Small intestine (tissue), 7 donors: Measurements from ENCODE around the gene PDE6G. TPM values are rescaled to one million over a fixed set of nuclear protein-coding genes. Genes with fewer than 3 reads are reported as not detected.

Experiments used
- DNase-seq, 2 donors: peaks; one replicate each; pipeline versions ENCODE4 v3.0.0 to v3.0.0-alpha.2; 2013
- FAIRE-seq: peaks from 2 replicates; lab custom pipeline; 2012; peaks lifted over from hg19 to GRCh38; lab: Jason Lieb, UNC
- H3K27ac ChIP-seq, 3 donors: one replicate each; pipeline ENCODE4 v1.5.1; 2013; ENCODE audit warnings: low read length in 2 of 3, mild to moderate bottlenecking in 2 of 3, control low read depth in 1 of 3, inconsistent platforms in 1 of 3, low read depth in 1 of 3, moderate library complexity in 1 of 3
- H3K27me3 ChIP-seq, 3 donors: one replicate each; pipeline ENCODE4 v1.6.1; 2013; ENCODE audit warnings: low read length in 3 of 3, inconsistent platforms in 1 of 3; ENCODE audit not compliant: control insufficient read depth in 3 of 3, insufficient read depth in 3 of 3
- H3K36me3 ChIP-seq, 3 donors: one replicate each; pipeline ENCODE4 v1.6.1; 2013; ENCODE audit warnings: low read length in 3 of 3, inconsistent platforms in 1 of 3, low read depth in 1 of 3, mild to moderate bottlenecking in 1 of 3, moderate library complexity in 1 of 3; ENCODE audit not compliant: control insufficient read depth in 3 of 3, insufficient read depth in 2 of 3
- H3K4me1 ChIP-seq, 3 donors: one replicate each; pipeline ENCODE4 v1.6.1; 2013; ENCODE audit warnings: low read length in 2 of 3, inconsistent platforms in 1 of 3, low read depth in 1 of 3, mild to moderate bottlenecking in 1 of 3, moderate library complexity in 1 of 3; ENCODE audit not compliant: control insufficient read depth in 3 of 3, insufficient read depth in 2 of 3
- H3K4me3 ChIP-seq, 3 donors: one replicate each; pipeline ENCODE4 v1.5.1; 2013; ENCODE audit warnings: low read length in 3 of 3, control low read depth in 1 of 3, inconsistent platforms in 1 of 3, low read depth in 1 of 3, mild to moderate bottlenecking in 1 of 3, moderate library complexity in 1 of 3
- H3K9me3 ChIP-seq, 2 donors: one replicate each; pipeline ENCODE4 v1.6.1; 2013; ENCODE audit warnings: low read depth in 1 of 2, low read length in 1 of 2; ENCODE audit not compliant: control insufficient read depth in 2 of 2, insufficient read depth in 1 of 2
- WGBS, 3 donors: extraction: QIAGEN DNeasy Blood & Tissue Kit; methylation state at CpG; one replicate each; pipeline ENCODE4 v1.1.7; 2013; 5-methylcytosine and 5-hydroxymethylcytosine counted together
- polyA plus RNA-seq, 4 donors: library from polyadenylated mRNA; stranded (reverse) in 3 of 4; unstranded in 1 of 4; fragments of 200-250 nt in 3 of 4; fragments of 120-200 nt in 1 of 4; gene quantifications; one replicate each; pipeline versions ENCODE4 v1.2.1 to v1.2.3, GENCODE V29; 2013
- donor health status: healthy with polysubstance abuse.
- donor health status: control.
- donor health status: control.
- donor health status: Bipolar disorder and iron deficiency.
- donor health status: healthy.

The PDE6G gene
- polyA plus RNA-seq, 4 donors, result 1.4 to 7.8 (median 2.8) TPM; not detected in 1

DNA sequence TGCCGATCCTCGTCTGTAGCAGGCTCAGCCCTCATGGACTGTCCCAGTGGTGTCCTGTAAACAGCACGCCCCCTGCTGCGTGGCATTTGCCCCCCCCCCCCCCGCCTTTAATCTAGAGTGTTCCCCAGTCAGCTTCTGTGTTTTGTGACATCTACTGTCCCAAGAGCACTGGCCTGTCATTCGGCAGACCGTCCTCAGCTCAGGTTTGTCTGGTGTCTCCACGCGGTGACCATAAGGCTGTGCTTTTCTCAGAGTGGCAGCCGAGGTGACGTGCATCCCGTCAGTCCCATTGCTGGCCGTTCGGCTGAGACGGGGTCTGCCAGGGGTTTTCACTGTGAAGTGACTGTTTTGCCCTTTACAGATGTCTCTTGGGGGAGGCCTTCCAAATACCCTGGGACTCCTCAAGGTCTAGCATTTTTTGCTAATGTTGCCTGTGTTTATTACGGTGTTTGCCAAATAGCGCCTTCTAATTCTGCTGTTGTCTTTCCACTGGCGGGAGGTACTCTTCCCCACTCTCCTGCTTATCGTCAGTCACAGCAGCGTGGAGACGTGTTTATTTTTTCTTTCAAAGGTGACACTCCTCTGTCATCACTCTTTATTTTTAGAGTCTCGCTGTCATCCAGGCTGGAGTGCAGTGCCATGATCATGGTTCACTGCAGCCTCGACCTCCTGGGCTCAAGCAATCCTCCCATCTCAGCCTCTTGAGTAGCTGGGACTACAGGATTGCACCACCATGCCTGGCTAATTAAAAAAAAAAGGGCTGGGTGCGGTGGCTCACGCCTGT is 41.1 kb upstream of the PDE6G start:
- Histone ChIP-seq H3K4me1 (peaks cover 0 to 14% (median 0%) of the 10 kb centered on the region in 3 donors), H3K4me3 (no peak overlapping the region), H3K27me3 (no peaks in the 10 kb centered on the region), H3K9me3 (no peaks in the 10 kb centered on the region), H3K27ac (no peak overlapping the region), H3K36me3 (peaks cover 13 to 86% (median 32%) of the 10 kb centered on the region in 3 donors)
- DNase-seq, result no peak
- no peak for FAIRE-seq
- 86 to 90% (median 88%) methylated on average over 25 of the region's 25 CpGs for WGBS, 3 donors

DNA sequence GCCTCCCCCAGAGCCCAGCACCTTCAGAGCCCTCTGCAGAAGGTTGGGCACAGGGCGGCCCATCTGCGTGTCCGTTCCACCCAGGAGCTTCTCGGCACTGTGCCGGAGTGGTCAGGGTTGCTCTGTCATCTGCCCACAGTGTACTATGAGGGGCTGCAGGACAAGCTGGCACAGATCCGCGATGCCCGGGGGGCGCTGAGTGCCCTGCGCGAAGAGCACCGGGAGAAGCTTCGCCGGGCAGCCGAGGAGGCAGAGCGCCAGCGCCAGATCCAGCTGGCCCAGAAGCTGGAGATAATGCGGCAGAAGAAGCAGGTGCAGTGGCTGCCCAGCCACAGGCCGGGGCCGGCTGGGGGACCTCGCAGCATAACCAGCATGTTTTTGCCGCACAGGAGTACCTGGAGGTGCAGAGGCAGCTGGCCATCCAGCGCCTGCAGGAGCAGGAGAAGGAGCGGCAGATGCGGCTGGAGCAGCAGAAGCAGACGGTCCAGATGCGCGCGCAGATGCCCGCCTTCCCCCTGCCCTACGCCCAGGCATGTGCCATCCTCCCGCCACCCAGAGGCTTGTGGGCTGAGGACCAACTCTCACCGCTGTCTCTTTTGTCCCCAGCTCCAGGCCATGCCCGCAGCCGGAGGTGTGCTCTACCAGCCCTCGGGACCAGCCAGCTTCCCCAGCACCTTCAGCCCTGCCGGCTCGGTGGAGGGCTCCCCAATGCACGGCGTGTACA is 40.0 kb upstream of the PDE6G start:
- Histone ChIP-seq H3K27ac (no peak overlapping the region), H3K27me3 (no peaks in the 10 kb centered on the region), H3K36me3 (peaks cover 13 to 93% (median 36%) of the 10 kb centered on the region in 3 donors), H3K4me1 (peaks cover 0 to 9% (median 0%) of the 10 kb centered on the region in 3 donors), H3K9me3 (no peaks in the 10 kb centered on the region), H3K4me3 (no peak overlapping the region)
- DNase-seq (no peak), FAIRE-seq (no peak)
- WGBS, 3 donors, result 91 to 96% (median 94%) methylated on average over 37 to 40 of the region's 40 CpGs

DNA sequence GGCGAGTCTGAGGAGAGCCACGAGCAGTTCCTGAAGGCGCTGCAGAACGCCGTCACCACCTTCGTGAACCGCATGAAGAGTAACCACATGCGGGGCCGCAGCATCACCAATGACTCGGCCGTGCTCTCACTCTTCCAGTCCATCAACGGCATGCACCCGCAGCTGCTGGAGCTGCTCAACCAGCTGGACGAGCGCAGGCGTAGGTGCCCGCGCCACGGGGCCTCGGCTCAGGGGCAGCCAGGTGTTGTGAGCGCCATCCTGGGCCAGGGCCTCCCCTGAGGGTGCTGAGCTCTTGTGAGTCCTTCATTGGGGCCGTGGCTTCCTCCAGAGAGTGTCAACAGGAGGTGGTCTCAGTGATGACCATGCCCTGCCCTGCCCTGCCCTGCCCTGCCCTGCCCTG is 39.5 kb upstream of the PDE6G start:
- no peak for DNase-seq
- Histone ChIP-seq H3K27ac (no peak overlapping the region), H3K4me3 (no peak overlapping the region), H3K9me3 (no peaks in the 10 kb centered on the region), H3K4me1 (peaks cover 0 to 3% (median 0%) of the 10 kb centered on the region in 3 donors), H3K36me3 (peaks cover 13 to 93% (median 36%) of the 10 kb centered on the region in 3 donors), H3K27me3 (no peaks in the 10 kb centered on the region)
- FAIRE-seq, result no peak
- WGBS, 3 donors, result 88 to 91% (median 90%) methylated on average over 22 of the region's 22 CpGs

DNA sequence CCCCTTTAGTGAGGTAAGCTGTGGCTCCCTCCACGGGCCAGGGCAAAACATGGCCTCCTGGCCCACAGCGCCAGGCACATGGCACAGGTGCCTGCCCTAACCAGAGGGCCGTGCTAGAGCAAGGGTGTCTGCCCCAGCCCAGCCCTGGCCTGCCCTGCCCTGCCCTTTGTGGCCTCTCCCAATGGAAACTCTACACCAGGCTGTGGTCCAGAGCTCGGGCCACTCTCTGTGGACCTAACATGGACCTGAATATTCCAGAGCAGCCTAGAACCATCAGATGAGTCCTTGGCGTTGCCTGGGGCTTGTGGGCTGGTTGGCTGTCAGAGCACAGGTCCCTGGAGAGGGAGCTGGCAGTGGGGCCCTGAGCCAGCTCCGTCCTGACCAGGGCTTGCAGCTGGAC is 38.9 kb upstream of the PDE6G start:
- no peak overlapping the region for H3K27ac ChIP-seq
- no peaks in the 10 kb centered on the region for H3K27me3 ChIP-seq
- H3K4me3 ChIP-seq, result no peak overlapping the region
- H3K9me3 ChIP-seq, result no peaks in the 10 kb centered on the region
- WGBS, 3 donors, result 87 to 98% (median 88%) methylated on average over 6 of the region's 6 CpGs
- DNase-seq (no peak), FAIRE-seq (no peak)
- peaks cover 13 to 93% (median 34%) of the 10 kb centered on the region in 3 donors for H3K36me3 ChIP-seq
- H3K4me1 ChIP-seq, result no peaks in the 10 kb centered on the region

DNA sequence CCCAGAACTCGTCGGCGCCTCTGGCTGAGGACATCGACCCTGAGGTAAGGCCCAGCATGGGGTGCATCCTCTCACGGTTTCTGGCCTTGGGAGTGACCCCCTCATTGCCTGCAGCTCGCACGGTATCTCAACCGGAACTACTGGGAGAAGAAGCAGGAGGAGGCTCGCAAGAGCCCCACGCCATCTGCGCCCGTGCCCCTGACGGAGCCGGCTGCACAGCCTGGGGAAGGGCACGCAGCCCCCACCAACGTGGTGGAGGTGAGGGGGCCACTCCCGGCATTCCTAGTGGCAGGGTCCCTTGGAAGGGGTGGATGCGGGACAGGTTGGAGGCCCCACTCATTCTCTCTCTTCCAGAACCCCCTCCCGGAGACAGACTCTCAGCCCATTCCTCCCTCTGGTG is 38.5 kb upstream of the PDE6G start:
- Histone ChIP-seq H3K36me3 (peaks cover 13 to 96% (median 34%) of the 10 kb centered on the region in 3 donors), H3K27ac (no peak overlapping the region), H3K27me3 (no peaks in the 10 kb centered on the region), H3K9me3 (no peaks in the 10 kb centered on the region), H3K4me3 (no peak overlapping the region), H3K4me1 (no peaks in the 10 kb centered on the region)
- WGBS, 3 donors, result 94% methylated on average over 19 of the region's 19 CpGs
- no peak for FAIRE-seq
- no peak for DNase-seq

DNA sequence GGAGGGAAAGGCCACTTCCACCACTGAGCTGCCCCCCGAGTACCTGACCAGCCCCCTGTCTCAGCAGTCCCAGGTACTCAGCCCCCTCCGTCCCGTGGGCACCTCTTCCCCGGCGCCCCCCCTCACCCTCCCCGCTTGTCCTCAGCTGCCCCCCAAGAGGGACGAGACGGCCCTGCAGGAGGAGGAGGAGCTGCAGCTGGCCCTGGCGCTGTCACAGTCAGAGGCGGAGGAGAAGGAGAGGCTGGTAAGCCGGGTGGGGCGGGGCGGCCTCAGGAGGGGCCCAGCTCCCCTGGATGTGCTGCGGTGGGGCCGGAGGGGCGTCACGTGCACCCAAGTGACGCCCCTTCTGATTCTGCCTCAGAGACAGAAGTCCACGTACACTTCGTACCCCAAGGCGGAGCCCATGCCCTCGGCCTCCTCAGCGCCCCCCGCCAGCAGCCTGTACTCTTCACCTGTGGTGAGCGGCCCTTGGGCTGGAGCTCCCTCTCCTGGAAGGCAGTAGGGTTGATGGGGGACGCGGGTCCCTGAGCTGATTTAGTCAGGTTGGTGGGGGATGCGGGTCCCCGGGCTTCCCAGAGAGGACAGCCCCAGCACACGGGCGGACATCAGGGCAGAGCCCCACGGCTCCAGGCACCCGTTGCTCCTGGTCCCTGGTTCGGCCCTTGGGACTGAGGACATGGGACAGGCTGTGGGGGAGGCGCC is 37.3 kb upstream of the PDE6G start:
- 91% methylated on average over 33 to 35 of the region's 35 CpGs for WGBS, 3 donors
- Histone ChIP-seq H3K9me3 (no peaks in the 10 kb centered on the region), H3K27ac (no peak overlapping the region), H3K4me1 (no peaks in the 10 kb centered on the region), H3K27me3 (no peaks in the 10 kb centered on the region), H3K36me3 (peaks cover 16 to 99% (median 41%) of the 10 kb centered on the region in 3 donors), H3K4me3 (no peak overlapping the region)
- DNase-seq (no peak), FAIRE-seq (no peak)

DNA sequence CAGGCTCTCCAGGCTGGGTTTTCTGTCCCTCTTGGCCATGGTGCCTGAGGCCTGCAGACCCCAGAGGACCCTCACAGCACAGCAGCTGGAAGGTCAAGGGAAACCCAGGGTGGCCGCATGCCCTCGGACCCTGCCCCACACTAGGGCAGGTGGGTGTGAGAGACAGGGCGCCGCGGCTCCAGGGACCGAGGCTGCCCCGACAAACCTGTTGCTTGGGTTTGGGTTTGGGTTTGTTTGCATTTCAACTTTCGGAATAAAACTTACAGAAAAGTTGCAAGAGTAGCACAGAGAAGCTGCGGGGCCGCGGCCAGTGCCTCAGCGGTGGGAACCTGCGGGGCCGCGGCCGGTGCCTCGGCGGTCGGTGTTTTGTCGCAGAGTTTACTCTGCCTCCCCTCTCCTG is 35.3 kb upstream of the PDE6G start:
- Histone ChIP-seq H3K36me3 (peaks cover 13 to 99% (median 43%) of the 10 kb centered on the region in 3 donors), H3K4me1 (no peaks in the 10 kb centered on the region), H3K9me3 (no peaks in the 10 kb centered on the region), H3K4me3 (no peak overlapping the region), H3K27ac (no peak overlapping the region), H3K27me3 (no peaks in the 10 kb centered on the region)
- DNase-seq, result no peak
- no peak for FAIRE-seq
- WGBS, 3 donors, result 96 to 98% (median 98%) methylated on average over 20 of the region's 20 CpGs

DNA sequence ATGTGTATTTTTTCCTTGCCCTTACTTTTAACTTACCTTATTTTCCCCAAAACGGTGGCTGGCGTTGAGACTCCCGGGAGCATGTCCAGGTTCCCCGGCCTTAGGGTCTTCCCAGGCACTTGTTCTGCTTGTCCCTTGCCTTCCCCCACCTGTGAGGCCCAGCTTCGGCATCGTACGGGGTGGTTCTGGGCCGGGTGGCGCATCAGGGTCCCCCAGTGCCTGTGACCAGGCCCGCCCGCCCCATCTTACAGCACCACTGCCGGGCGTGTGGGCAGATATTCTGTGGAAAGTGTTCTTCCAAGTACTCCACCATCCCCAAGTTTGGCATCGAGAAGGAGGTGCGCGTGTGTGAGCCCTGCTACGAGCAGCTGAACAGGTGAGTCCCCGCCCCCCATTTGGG is 34.9 kb upstream of the PDE6G start:
- Histone ChIP-seq H3K9me3 (no peaks in the 10 kb centered on the region), H3K4me1 (no peaks in the 10 kb centered on the region), H3K4me3 (no peak overlapping the region), H3K27ac (no peak overlapping the region), H3K36me3 (peaks cover 13 to 99% (median 38%) of the 10 kb centered on the region in 3 donors), H3K27me3 (no peaks in the 10 kb centered on the region)
- FAIRE-seq, result no peak
- no peak for DNase-seq
- WGBS, 3 donors, result 92 to 94% (median 93%) methylated on average over 18 of the region's 18 CpGs
